ENCODE results near the gene NNMT.

The NNMT gene

GRCh38 chr11:114353443-114353842 lies 57.2 kb downstream of the NNMT start:
- no peak for DNase-seq

GRCh38 chr11:114354076-114354475 lies 57.9 kb downstream of the NNMT start:
- DNase-seq = no peak

GRCh38 chr11:114358716-114359115 lies 62.5 kb downstream of the NNMT start:
- DNase-seq = no peak

- no peak for DNase-seq
These were observed 63.1 kb downstream of the NNMT start for GRCh38 chr11:114359342-114359741.

- no peak for DNase-seq
These were observed 66.1 kb downstream of the NNMT start for GRCh38 chr11:114362326-114362725.

- no peak for DNase-seq
These were observed 66.8 kb downstream of the NNMT start for GRCh38 chr11:114362958-114363357.
